Erythroblast (primary cell): ENCODE measurements around the gene FGD5.

Experiments
- GATA1 ChIP-seq: IDR thresholded peaks from 2 replicates; pipeline ENCODE4 v1.6.1; 2011; ENCODE audit warnings: low read depth, mild to moderate bottlenecking, control low read depth, low read length, moderate library complexity
- POLR2A ChIP-seq: IDR thresholded peaks from 2 replicates; pipeline ENCODE4 v1.6.1; 2011; ENCODE audit warnings: mild to moderate bottlenecking, low read length

DNA sequence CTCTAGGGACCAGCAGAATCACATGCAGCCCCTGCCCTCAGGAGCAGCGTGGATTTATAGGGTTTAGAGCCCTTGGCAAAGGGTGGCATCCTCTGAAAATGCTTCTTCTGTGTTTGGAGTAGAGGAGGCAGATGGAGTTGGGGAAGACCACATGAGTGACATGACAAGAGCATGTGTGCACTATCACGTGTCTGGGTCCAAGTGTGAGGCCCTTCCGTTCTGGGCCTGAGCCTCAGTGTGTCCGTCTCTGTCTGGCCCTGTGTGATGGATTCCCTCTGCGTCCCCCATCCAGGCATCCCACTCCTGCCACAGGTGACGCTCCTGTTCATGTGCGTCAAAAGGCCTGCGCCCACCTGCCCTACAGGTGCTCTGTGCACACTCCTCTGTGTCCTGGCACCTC, 30.1 kb downstream of the FGD5 start:
- TF ChIP-seq POLR2A (no peak), GATA1 (no peak)
